K562 (cell line): ENCODE results near the gene SLC3A2. TPM values are rescaled to one million over a fixed set of nuclear protein-coding genes. Genes with fewer than 3 reads are reported as not detected.

Experiments
- ATAC-seq: fragments of 200-7000 bp; cut with Tn5 transposase; 3 replicates; pipeline ENCODE4 v1.9.1; 2020; ENCODE audit warnings: moderate library complexity
- BruUV-seq: library from RNA; stranded (reverse); fragments of 400-500 nt; replicated peaks from 2 replicates; lab custom pipeline; 2021; lab: Mats Ljungman, UMichigan
- CTCF ChIA-PET: fragments of 300-600 bp; formaldehyde crosslinking; extraction: SDS; loops from one replicate; lab custom pipeline; 2021; ENCODE audit warnings: low intra/inter-chr PET ratio; lab: Yijun Ruan, JAX
- POLR2A ChIA-PET: fragments of 300-600, 350-650 bp; sonication (Branson Sonifier 250); formaldehyde crosslinking; extraction: SDS; loops from one replicate; lab custom pipeline; 2021; ENCODE audit warnings: antibody characterized with exemption, inconsistent platforms; lab: Yijun Ruan, JAX
- DNase-seq, 4 experiments: peaks; one replicate each; pipeline versions ENCODE4 v3.0.0 to v3.0.0-alpha.2; 2011 to 2018; ENCODE audit warnings: low spot score in 3 of 4, mixed read lengths in 3 of 4; ENCODE audit errors: extremely low read depth in 1 of 4
- FAIRE-seq: peaks from 2 replicates; lab custom pipeline; 2011; peaks lifted over from hg19 to GRCh38; lab: Jason Lieb, UNC
- H2AFZ ChIP-seq: 2 replicates; pipeline ENCODE4 v1.6.0; 2011; ENCODE audit warnings: low read depth, low read length, control low read depth, inconsistent platforms
- H3K27ac ChIP-seq: fragments of 200-600 bp; 3 replicates; pipeline ENCODE4 v1.8.0; 2011; ENCODE audit warnings: low read depth, mild to moderate bottlenecking, control low read depth, inconsistent platforms, low read length, moderate library complexity, mixed read lengths; ENCODE audit errors: extremely low read depth
- H3K27me3 ChIP-seq, 2 experiments: fragments of 300-600 bp in 1 of 2; 2 replicates in 1 of 2; 3 replicates in 1 of 2; pipeline versions ENCODE4 v1.6.0 to v1.8.0; 2011; ENCODE audit warnings: inconsistent platforms in 2 of 2, low read length in 2 of 2, mild to moderate bottlenecking in 1 of 2, mixed read lengths in 1 of 2, moderate library complexity in 1 of 2; ENCODE audit not compliant: control insufficient read depth in 2 of 2, insufficient read depth in 2 of 2
- H3K36me3 ChIP-seq: fragments of 300-600 bp; 3 replicates; pipeline ENCODE4 v1.8.0; 2011; ENCODE audit warnings: mild to moderate bottlenecking, low read length, inconsistent platforms; ENCODE audit not compliant: control insufficient read depth, insufficient read depth
- H3K4me1 ChIP-seq, 2 experiments: fragments of 200-600 bp in 1 of 2; replicated peaks in 1 of 2; 2 replicates in 1 of 2; 3 replicates in 1 of 2; pipeline versions ENCODE4 v1.5.1 to v1.8.0; 2011; ENCODE audit warnings: inconsistent platforms in 2 of 2, low read length in 2 of 2, mild to moderate bottlenecking in 1 of 2, mixed read lengths in 1 of 2, moderate library complexity in 1 of 2; ENCODE audit not compliant: control insufficient read depth in 2 of 2, insufficient read depth in 2 of 2
- H3K4me2 ChIP-seq: 2 replicates; pipeline ENCODE4 v1.6.1; 2011; ENCODE audit warnings: low read length, control low read depth, inconsistent platforms, mixed read lengths; ENCODE audit not compliant: insufficient read depth
- H3K4me3 ChIP-seq: fragments of 200-600 bp; sonication (generic), shearing (Covaris generic); 2 replicates; pipeline ENCODE4 v1.5.1; 2016; ENCODE audit warnings: control low read depth, inconsistent platforms
- H3K79me2 ChIP-seq: fragments of 200-600 bp; 3 replicates; pipeline ENCODE4 v1.8.0; 2011; ENCODE audit warnings: low read length, inconsistent platforms; ENCODE audit not compliant: control insufficient read depth, insufficient read depth
- H3K9ac ChIP-seq, 2 experiments: 2 replicates each; pipeline versions ENCODE4 v1.6.0 to v1.6.1; 2011; ENCODE audit warnings: low read depth in 2 of 2, low read length in 2 of 2, control low read depth in 1 of 2, inconsistent platforms in 1 of 2, mild to moderate bottlenecking in 1 of 2, mixed read lengths in 1 of 2; ENCODE audit not compliant: insufficient read depth in 1 of 2
- H3K9me1 ChIP-seq: one replicate; pipeline ENCODE4 v1.6.0; 2011; ENCODE audit warnings: inconsistent platforms, mild to moderate bottlenecking, low read length, moderate library complexity; ENCODE audit not compliant: control insufficient read depth, insufficient read depth
- H3K9me3 ChIP-seq: replicated peaks from 2 replicates; pipeline ENCODE4 v1.5.1; 2011; ENCODE audit warnings: low read depth, low read length, inconsistent platforms; ENCODE audit not compliant: control insufficient read depth, insufficient read depth
- H4K20me1 ChIP-seq: replicated peaks from 2 replicates; pipeline ENCODE4 v1.6.1; 2011; ENCODE audit warnings: low read length, inconsistent platforms, mixed read lengths; ENCODE audit not compliant: control insufficient read depth, insufficient read depth
- CREB3L1 ChIP-seq: fragments of 450-650 bp; IDR thresholded peaks from 2 replicates; pipeline ENCODE4 v1.6.1; 2014; ENCODE audit warnings: low read depth, mild to moderate bottlenecking, moderate library complexity, borderline replicate concordance
- CREM ChIP-seq: IDR thresholded peaks from 2 replicates; pipeline ENCODE4 v1.6.1; 2014; ENCODE audit warnings: antibody characterized with exemption, low read depth
- ESRRB ChIP-seq: fragments of 250-450 bp; sonication (Bioruptor Pico); IDR thresholded peaks from 2 replicates; pipeline ENCODE4 v1.5.0; 2020; ENCODE audit warnings: mild to moderate bottlenecking, moderate library complexity, borderline replicate concordance
- HDGF ChIP-seq: fragments of 450-650 bp; IDR thresholded peaks from 2 replicates; pipeline ENCODE4 v1.6.1; 2016
- HLTF ChIP-seq: fragments of 450-650 bp; IDR thresholded peaks from 2 replicates; pipeline ENCODE4 v1.6.1; 2016
- MIER1 ChIP-seq: fragments of 450-650 bp; IDR thresholded peaks from 2 replicates; pipeline ENCODE4 v1.6.1; 2016; ENCODE audit warnings: antibody characterized with exemption, mild to moderate bottlenecking, low read depth
- NFATC3 ChIP-seq: fragments of 450-650 bp; IDR thresholded peaks from 2 replicates; pipeline ENCODE4 v1.6.1; 2017; ENCODE audit warnings: mild to moderate bottlenecking
- NR4A1 ChIP-seq, 2 experiments: fragments of 250-450 bp in 1 of 2; fragments of 450-650 bp in 1 of 2; sonication (Bioruptor Pico) in 1 of 2; IDR thresholded peaks; 2 replicates each; pipeline versions ENCODE4 v1.4.0 to v1.6.1; 2016 to 2020; ENCODE audit warnings: mild to moderate bottlenecking in 2 of 2, missing compliant biosample characterization in 1 of 2, missing genetic modification characterization in 1 of 2, moderate library complexity in 1 of 2
- SIX5 ChIP-seq, 2 experiments: IDR thresholded peaks; 2 replicates each; pipeline ENCODE4 v1.6.1; 2011; ENCODE audit warnings: low read length in 2 of 2, borderline replicate concordance in 1 of 2, low read depth in 1 of 2, mild to moderate bottlenecking in 1 of 2, moderate library complexity in 1 of 2; ENCODE audit not compliant: insufficient read depth in 1 of 2
- SMARCA4 ChIP-seq: fragments of 450-650 bp; IDR thresholded peaks from 2 replicates; pipeline ENCODE4 v1.6.1; 2016
- TARDBP ChIP-seq: fragments of 450-650 bp; IDR thresholded peaks from 2 replicates; pipeline ENCODE4 v1.6.1; 2016
- ZBTB34 ChIP-seq: fragments of 250-450 bp; sonication (Bioruptor Pico); IDR thresholded peaks from 2 replicates; pipeline ENCODE4 v1.8.0; 2021; ENCODE audit warnings: mild to moderate bottlenecking, moderate library complexity
- ZBTB7A ChIP-seq: IDR thresholded peaks from 2 replicates; pipeline ENCODE4 v1.6.1; 2011; ENCODE audit warnings: low read depth, mild to moderate bottlenecking, low read length, moderate library complexity, borderline replicate concordance; ENCODE audit not compliant: control insufficient read depth
- ZNF175 ChIP-seq: fragments of 200-800 bp; sonication (Bioruptor generic); IDR thresholded peaks from 2 replicates; pipeline ENCODE4 v1.6.1; 2016; ENCODE audit warnings: low read depth, mild to moderate bottlenecking, missing genetic modification characterization, missing compliant biosample characterization
- ZNF282 ChIP-seq: sonication (generic); formaldehyde crosslinking; IDR thresholded peaks from 2 replicates; pipeline ENCODE4 v1.8.1; 2023; ENCODE audit warnings: missing genetic modification reagents
- ZNF384 ChIP-seq: IDR thresholded peaks from 2 replicates; pipeline ENCODE4 v1.6.1; 2012; ENCODE audit warnings: low read depth, low read length, improper control_type of control experiment
- ZNF830 ChIP-seq: fragments of 250-450 bp; sonication (Bioruptor Pico); IDR thresholded peaks from 2 replicates; pipeline ENCODE4 v1.5.0; 2021; ENCODE audit warnings: mild to moderate bottlenecking
- WGBS: fragments of 100-300 bp; shearing (Covaris generic); methylation state at CpG from one replicate; pipeline ENCODE4 v1.1.6; 2016; ENCODE audit warnings: low coverage, mixed read lengths; ENCODE audit not compliant: insufficient coverage; ENCODE audit errors: missing lambda C conversion rate; 5-methylcytosine and 5-hydroxymethylcytosine counted together
- in situ Hi-C: fragments of 300-500 bp; cut with MboI; formaldehyde crosslinking; loops from 4 replicates; pipeline ENCODE4 v1.15.0; 2018; ENCODE audit warnings: inconsistent platforms, mixed read lengths
- intact Hi-C: fragments of 100-400 bp; cut with micrococcal nuclease; formaldehyde crosslinking; loops from 2 replicates; pipeline ENCODE4 v1.14.2; 2022
- polyA plus RNA-seq, 8 experiments: library from polyadenylated mRNA; depleted of rRNA in 4 of 8; stranded (reverse) in 5 of 8; unstranded in 3 of 8; fragments of >200 nt; fragmentation: Nextera tagmentation in 2 of 8; fragmentation: Illumina TruSeq in 1 of 8; extraction: Ambion mirVana in 2 of 8; extraction: Trizol in 1 of 8; gene quantifications; 2 replicates each; pipeline versions ENCODE4 v1.2.1 to v1.2.3, GENCODE V29; 2011 to 2014; ENCODE audit warnings: inconsistent platforms in 1 of 8, missing spikeins in 1 of 8
- total RNA-seq, 7 experiments: library from RNA; depleted of rRNA in 6 of 7; stranded (reverse); fragments of >200 nt in 6 of 7; fragmentation: Illumina TruSeq in 2 of 7; extraction: Trizol in 2 of 7; gene quantifications; 2 replicates each; pipeline versions ENCODE4 v1.2.1 to v1.2.3, GENCODE V29; 2011 to 2021; ENCODE audit warnings: low replicate concordance in 1 of 7

SLC3A2 gene
- total and polyA plus RNA-seq, 9 of the 15 experiments (the other 6 are each of a cell fraction or from before 2014, with no cell fraction given), result 20.0 to 296 (median 214) TPM

GRCh38 chr11:62854013-62854824 is 26.5 kb upstream of the SLC3A2 start (continued):
- no peak for TF ChIP-seq HDGF

- Histone ChIP-seq H4K20me1 (peaks cover 44% of the 10 kb centered on the region), H3K9me1 (no peaks in the 10 kb centered on the region), H2AFZ (no peak overlapping the region), H3K4me3 (peak overlapping the region; percentile 74), H3K4me2 (peak overlapping the region; percentile 99), H3K4me1 (peaks cover 5 to 19% of the 10 kb centered on the region in 2 experiments; a peak in 3 of 5 replicates), H3K27ac (peak overlapping the region; percentile 92), H3K9me3 (no peaks in the 10 kb centered on the region), H3K79me2 (peaks cover 85% of the 10 kb centered on the region), H3K36me3 (peaks cover 55% of the 10 kb centered on the region), H3K9ac (peak overlapping the region; percentile 92 to 96), H3K27me3 (no peaks in the 10 kb centered on the region)
- POLR2A ChIA-PET, result interaction anchor here (0.7 to 10.0 kb wide), 47 partner anchors 10 to 459 kb away, joined by 3 to 403 read pairs (median 7); partner anchors contain the start of genes B3GAT3, BSCL2, C11orf98 and CSKMT
- in situ Hi-C loops, result loop anchor here (25.0 kb wide), 1 partner anchor 468 kb away; no protein-coding TSS in a partner anchor
- TSS peak; percentile 52 for BruUV-seq
- FAIRE-seq (no peak), ATAC-seq (no peak), DNase-seq (peak in 3 of 4 experiments; percentile 17 to 50 (median 19))
- intact Hi-C loops, result loop anchor here (5.0 kb wide), 1 partner anchor 458 kb away; no protein-coding TSS in a partner anchor
- CTCF ChIA-PET, result no interaction called here
- WGBS, result 2% methylated on average over 15 of the region's 15 CpGs
- TF ChIP-seq HLTF (no peak), NR4A1 (CRISPR knock-in tag; IDR thresholded peaks at IDR 0.05) (no peak), NR4A1 (tag; IDR thresholded peaks at IDR 0.05) (no peak), ZNF175 (no peak), ZNF384 (no peak), SMARCA4 (0 out of 2 replicates have a peak, but pooled peaks have one; percentile 2), MIER1 (no peak), ESRRB (CRISPR knock-in tag) (no peak), CREM (peak; percentile 14; the same call in 1 of the 2 replicates), ZBTB7A (no peak), TARDBP (no peak), NFATC3 (no peak), ZNF830 (CRISPR knock-in tag) (no peak), ZNF282 (CRISPR knock-in tag) (no peak), SIX5 (IDR thresholded peaks at IDR 0.05; ENCODE audit: borderline replicate concordance in 1 of 2, insufficient read depth in 1 of 2, low read depth in 1 of 2, low read length in 2 of 2) (no peak), CREB3L1 (no peak), ZBTB34 (CRISPR knock-in tag) (no peak)
Measured at GRCh38 chr11:62854825-62855570, 25.7 kb upstream of the SLC3A2 start.
